ENCODE results near the gene TMEM131. TPM values are rescaled to one million over a fixed set of nuclear protein-coding genes. Genes with fewer than 3 reads are reported as not detected.

Gene TMEM131
- total and polyA plus RNA-seq, 12 donors = 13.7 to 57.5 (median 34.0) TPM

DNA sequence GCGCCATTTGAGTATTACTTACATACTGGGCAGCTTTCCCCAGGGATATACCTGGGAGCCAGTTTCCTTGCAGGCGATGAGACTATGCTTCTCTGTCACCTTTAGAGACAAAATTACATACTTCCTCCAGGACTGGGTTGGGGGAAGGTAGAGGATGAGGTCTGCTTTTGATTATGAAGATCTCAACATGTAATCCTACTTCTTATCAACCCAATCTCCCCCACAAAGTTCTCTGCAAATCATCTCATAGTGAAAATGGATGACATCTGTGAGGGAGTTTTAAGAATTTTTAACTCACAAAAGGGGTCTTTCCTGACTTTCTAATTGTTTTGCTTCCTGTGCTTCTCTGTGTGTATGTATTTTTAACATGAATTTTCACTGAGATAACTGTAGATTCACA lies 81.9 kb downstream of the TMEM131 start:
- Histone ChIP-seq H3K9me3 (replicated peaks in 1 of 3) (no peaks in the 10 kb centered on the region), H3K27ac (no peak overlapping the region), H3K27me3 (no peaks in the 10 kb centered on the region), H3K36me3 (replicated peaks in 1 of 2) (no peaks in the 10 kb centered on the region), H3K4me1 (replicated peaks in 1 of 2) (peaks cover 10 to 12% of the 10 kb centered on the region in 2 donors), H3K4me3 (no peak overlapping the region)
- TF ChIP-seq, protein P1, sequence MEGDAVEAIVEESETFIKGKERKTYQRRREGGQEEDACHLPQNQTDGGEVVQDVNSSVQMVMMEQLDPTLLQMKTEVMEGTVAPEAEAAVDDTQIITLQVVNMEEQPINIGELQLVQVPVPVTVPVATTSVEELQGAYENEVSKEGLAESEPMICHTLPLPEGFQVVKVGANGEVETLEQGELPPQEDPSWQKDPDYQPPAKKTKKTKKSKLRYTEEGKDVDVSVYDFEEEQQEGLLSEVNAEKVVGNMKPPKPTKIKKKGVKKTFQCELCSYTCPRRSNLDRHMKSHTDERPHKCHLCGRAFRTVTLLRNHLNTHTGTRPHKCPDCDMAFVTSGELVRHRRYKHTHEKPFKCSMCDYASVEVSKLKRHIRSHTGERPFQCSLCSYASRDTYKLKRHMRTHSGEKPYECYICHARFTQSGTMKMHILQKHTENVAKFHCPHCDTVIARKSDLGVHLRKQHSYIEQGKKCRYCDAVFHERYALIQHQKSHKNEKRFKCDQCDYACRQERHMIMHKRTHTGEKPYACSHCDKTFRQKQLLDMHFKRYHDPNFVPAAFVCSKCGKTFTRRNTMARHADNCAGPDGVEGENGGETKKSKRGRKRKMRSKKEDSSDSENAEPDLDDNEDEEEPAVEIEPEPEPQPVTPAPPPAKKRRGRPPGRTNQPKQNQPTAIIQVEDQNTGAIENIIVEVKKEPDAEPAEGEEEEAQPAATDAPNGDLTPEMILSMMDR (IDR thresholded peaks at IDR 0.05) = no peak
- no peak for TF ChIP-seq POLR2A (IDR thresholded peaks at IDR 0.05)
- WGBS, 4 donors = 89 to 100% (median 97%) methylated on average over 2 of the region's 2 CpGs
- no peak for DNase-seq
- intact Hi-C loops (cut with DNase I) = no loop called here

DNA sequence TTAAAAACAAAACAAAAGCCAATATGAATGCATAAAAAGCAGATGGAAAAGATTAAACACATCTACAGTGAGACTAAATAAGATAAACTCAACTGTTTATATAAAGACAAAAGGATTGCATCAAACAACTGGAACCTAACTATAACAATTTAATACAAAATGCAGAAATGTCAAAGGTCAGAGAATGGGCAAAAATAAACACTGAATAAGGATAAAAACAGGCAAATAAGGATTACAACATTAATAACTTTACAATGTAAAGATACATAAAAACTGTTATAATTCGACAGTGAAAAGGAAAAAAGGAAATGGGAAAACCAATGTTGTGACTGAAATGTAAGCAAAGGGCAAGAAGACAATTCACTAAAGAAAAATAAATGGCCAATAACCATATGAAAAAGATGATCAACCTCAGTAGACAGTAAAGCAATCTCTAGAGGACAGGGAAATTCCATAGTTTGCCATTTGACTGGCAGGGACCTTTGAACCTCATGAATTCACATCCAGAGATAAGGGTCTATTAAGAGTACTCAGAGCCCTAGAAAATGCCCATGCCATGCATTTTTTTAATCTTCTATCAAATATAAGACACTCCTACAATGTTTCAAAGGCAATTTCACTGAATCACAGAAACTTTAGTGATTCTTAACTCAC lies 83.7 kb downstream of the TMEM131 start:
- Histone ChIP-seq H3K27me3 (no peaks in the 10 kb centered on the region), H3K27ac (no peak overlapping the region), H3K36me3 (replicated peaks in 1 of 2) (no peaks in the 10 kb centered on the region), H3K9me3 (replicated peaks in 1 of 3) (no peaks in the 10 kb centered on the region), H3K4me1 (replicated peaks in 1 of 2) (peaks cover 10 to 12% of the 10 kb centered on the region in 2 donors), H3K4me3 (no peak overlapping the region)
- TF ChIP-seq POLR2A (IDR thresholded peaks at IDR 0.05) = no peak
- TF ChIP-seq, protein P1 (IDR thresholded peaks at IDR 0.05) = no peak
- 70 to 85% (median 81%) methylated on average over 1 of the region's 1 CpG for WGBS, 4 donors
- DNase-seq = no peak
- intact Hi-C loops (cut with DNase I) = no loop called here

DNA sequence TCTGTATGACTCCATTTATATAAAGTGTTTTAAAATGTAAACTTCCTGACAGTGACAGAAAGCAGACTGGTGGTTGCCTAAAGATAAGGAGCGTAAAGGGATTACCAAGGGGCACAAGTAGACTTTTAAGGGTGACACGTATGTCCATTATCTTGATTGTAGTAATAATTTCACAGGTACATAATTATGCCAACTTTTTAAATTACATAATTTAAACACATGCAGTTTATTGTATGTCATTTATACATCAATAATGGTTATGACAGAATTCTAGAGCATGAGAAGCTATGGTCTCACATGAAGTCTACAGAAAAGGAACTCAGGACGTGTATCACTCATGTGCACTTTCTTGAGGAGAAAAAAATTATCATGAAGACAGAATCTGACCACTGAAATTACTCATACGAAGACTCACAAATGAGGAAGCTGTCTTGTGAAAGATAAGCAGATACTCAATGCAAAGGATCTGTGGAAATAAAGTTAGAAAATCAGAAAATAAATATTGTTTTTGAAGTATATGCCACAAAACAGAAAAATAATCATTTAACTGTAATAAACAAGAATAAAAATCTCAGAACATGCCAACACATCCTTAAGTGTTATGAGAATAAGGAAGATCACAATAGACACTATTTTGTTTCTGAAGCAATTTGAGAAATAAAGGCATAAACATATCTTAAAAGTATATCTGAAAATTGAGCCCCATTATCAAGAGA lies 84.4 kb downstream of the TMEM131 start:
- Histone ChIP-seq H3K27ac (no peak overlapping the region), H3K4me3 (no peak overlapping the region), H3K36me3 (replicated peaks in 1 of 2) (no peaks in the 10 kb centered on the region), H3K9me3 (replicated peaks in 1 of 3) (no peaks in the 10 kb centered on the region), H3K4me1 (replicated peaks in 1 of 2) (peaks cover 10 to 12% of the 10 kb centered on the region in 2 donors), H3K27me3 (no peaks in the 10 kb centered on the region)
- intact Hi-C loops (cut with DNase I) = no loop called here
- WGBS, 4 donors = 72 to 82% (median 75%) methylated on average over 4 of the region's 4 CpGs
- DNase-seq = no peak
- no peak for TF ChIP-seq POLR2A (IDR thresholded peaks at IDR 0.05)
- TF ChIP-seq, protein P1 (IDR thresholded peaks at IDR 0.05) = no peak

DNA sequence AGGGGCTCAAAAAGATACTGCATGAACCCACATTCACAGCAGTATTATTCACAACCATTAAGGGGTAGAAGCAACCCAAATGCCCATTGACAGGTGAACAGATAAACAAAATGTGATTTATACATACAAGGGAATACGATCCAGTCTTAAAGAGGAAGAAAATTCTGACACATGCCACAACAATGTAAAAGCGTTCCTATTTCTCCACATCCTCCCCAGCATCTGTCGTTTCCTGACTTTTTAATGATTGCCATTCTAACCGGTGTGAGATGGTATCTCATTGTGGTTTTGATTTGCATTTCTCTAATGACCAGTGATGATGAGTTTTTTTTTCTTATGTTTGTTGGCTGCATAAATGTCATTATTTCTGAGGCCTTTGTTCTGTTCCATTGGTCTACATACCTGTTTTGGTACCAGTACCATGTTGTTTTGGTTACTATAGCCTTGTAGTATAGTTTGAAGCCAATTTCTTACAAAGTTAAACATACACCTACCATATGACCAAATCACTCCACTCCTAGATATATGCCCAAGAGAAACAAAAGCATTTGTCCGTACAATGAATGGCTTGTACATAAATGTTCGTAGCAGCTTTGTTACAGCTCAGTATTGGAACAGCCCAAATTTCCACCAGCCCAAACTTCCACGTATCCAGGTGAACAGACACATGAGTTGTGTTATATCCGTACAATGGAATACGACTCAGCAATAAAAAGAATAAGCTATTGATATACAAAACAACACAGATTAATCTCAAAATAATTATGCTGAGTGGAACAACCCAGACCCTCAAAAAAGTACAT lies 85.1 kb downstream of the TMEM131 start:
- Histone ChIP-seq H3K4me1 (replicated peaks in 1 of 2) (peaks cover 10 to 12% of the 10 kb centered on the region in 2 donors), H3K36me3 (replicated peaks in 1 of 2) (no peaks in the 10 kb centered on the region), H3K27ac (no peak overlapping the region), H3K27me3 (no peaks in the 10 kb centered on the region), H3K9me3 (replicated peaks in 1 of 3) (no peaks in the 10 kb centered on the region), H3K4me3 (no peak overlapping the region)
- intact Hi-C loops (cut with DNase I) = no loop called here
- 86 to 94% (median 90%) methylated on average over 9 of the region's 9 CpGs for WGBS, 4 donors
- TF ChIP-seq, protein P1 (IDR thresholded peaks at IDR 0.05) = no peak
- no peak for TF ChIP-seq POLR2A (IDR thresholded peaks at IDR 0.05)
- no peak for DNase-seq
